HG02840 (cell line): Measurements from ENCODE around the gene MRPL20.

ENCODE experiments used
- ATAC-seq: cut with Tn5 transposase; IDR thresholded peaks from one replicate; pipeline ENCODE4 v1.9.1; 2021; ENCODE audit warnings: mild to moderate bottlenecking, moderate library complexity, moderate number of reproducible peaks; ENCODE audit not compliant: unreplicated experiment, low FRiP score

Gene MRPL20

GRCh38 chr1:1366699-1367066 lies 40.4 kb downstream of the MRPL20 start:
- no peak for ATAC-seq

GRCh38 chr1:1365875-1366698 lies 41.0 kb downstream of the MRPL20 start:
- no peak for ATAC-seq

GRCh38 chr1:1364266-1364665 lies 42.8 kb downstream of the MRPL20 start:
- ATAC-seq, result no peak

- ATAC-seq, result no peak
These were observed 45.1 kb downstream of the MRPL20 start for GRCh38 chr1:1361982-1362423.

- ATAC-seq, result no peak
These were observed 45.7 kb downstream of the MRPL20 start for GRCh38 chr1:1361233-1361981.

- no peak for ATAC-seq
These were observed 46.5 kb downstream of the MRPL20 start for GRCh38 chr1:1360506-1361169.

GRCh38 chr1:1359664-1360468 lies 47.2 kb downstream of the MRPL20 start:
- ATAC-seq, result no peak

GRCh38 chr1:1359308-1359663 lies 47.8 kb downstream of the MRPL20 start:
- ATAC-seq, result no peak

GRCh38 chr1:1358433-1359271 lies 48.4 kb downstream of the MRPL20 start, which contains the start of gene MXRA8:
TSS of gene MXRA8 (minus strand) at chr1:1358555. CDS start at chr1:1358504, 51 bp downstream.
- ATAC-seq, result no peak

GRCh38 chr1:1357871-1358432 lies 49.1 kb downstream of the MRPL20 start:
- ATAC-seq, result no peak

- no peak for ATAC-seq
These were observed 50.2 kb downstream of the MRPL20 start for GRCh38 chr1:1356796-1357401.

- no peak for ATAC-seq
These were observed 50.8 kb downstream of the MRPL20 start for GRCh38 chr1:1356166-1356795.

GRCh38 chr1:1355416-1355815 lies 51.7 kb downstream of the MRPL20 start:
- no peak for ATAC-seq

GRCh38 chr1:1354271-1355247 lies 52.5 kb downstream of the MRPL20 start:
- no peak for ATAC-seq

- no peak for ATAC-seq
These were observed 53.5 kb downstream of the MRPL20 start for GRCh38 chr1:1353389-1354151.

GRCh38 chr1:1352786-1353388 lies 54.2 kb downstream of the MRPL20 start:
- ATAC-seq, result no peak
